ENCODE results near the gene LGR4.

GRCh38 chr11:27397624-27398399 lies 74.8 kb downstream of the LGR4 start:
- TF ChIP-seq CTCF (IDR thresholded peaks at IDR 0.05), result no peak
- no peak for TF ChIP-seq POLR2A (IDR thresholded peaks at IDR 0.05)

Data from heart left ventricle (tissue), 13 donors.